OCI-LY1 (cell line): Measurements from ENCODE around the gene PNMA8C.

Source experiments
- H2AFZ ChIP-seq: fragments of 200-600 bp; sonication (generic), shearing (Covaris generic); 2 replicates; pipeline ENCODE4 v1.6.0; 2014; ENCODE audit warnings: antibody characterized with exemption, mild to moderate bottlenecking, low read length
- H3F3A ChIP-seq: fragments of 200-600 bp; sonication (generic), shearing (Covaris generic); 2 replicates; pipeline ENCODE4 v1.6.0; 2014; ENCODE audit warnings: mild to moderate bottlenecking, antibody characterized with exemption, low read length, moderate library complexity; ENCODE audit not compliant: insufficient read depth
- H3K27ac ChIP-seq: fragments of 200-600 bp; sonication (generic); 2 replicates; pipeline ENCODE4 v1.5.1; 2014; ENCODE audit warnings: low read length, mixed run types, mild to moderate bottlenecking, low read depth; ENCODE audit not compliant: poor library complexity, severe bottlenecking
- H3K27me3 ChIP-seq: fragments of 200-600 bp; sonication (generic); 2 replicates; pipeline ENCODE4 v1.6.0; 2014; ENCODE audit warnings: antibody characterized with exemption, mild to moderate bottlenecking, low read length, moderate library complexity; ENCODE audit not compliant: insufficient read depth
- H3K36me3 ChIP-seq: fragments of 200-600 bp; sonication (generic); 2 replicates; pipeline ENCODE4 v1.6.1; 2014; ENCODE audit warnings: mild to moderate bottlenecking, antibody characterized with exemption, low read length, moderate library complexity, mixed read lengths; ENCODE audit not compliant: insufficient read depth
- H3K4me1 ChIP-seq: fragments of 200-600 bp; sonication (generic); 2 replicates; pipeline ENCODE4 v1.5.1; 2014; ENCODE audit warnings: mild to moderate bottlenecking, low read length, moderate library complexity; ENCODE audit not compliant: insufficient read depth, severe bottlenecking
- H3K4me2 ChIP-seq: fragments of 200-600 bp; sonication (generic), shearing (Covaris generic); 2 replicates; pipeline ENCODE4 v1.6.1; 2014; ENCODE audit warnings: low read length
- H3K4me3 ChIP-seq: fragments of 200-600 bp; sonication (generic); 2 replicates; pipeline ENCODE4 v1.5.1; 2014; ENCODE audit warnings: low read length, low read depth, mild to moderate bottlenecking, mixed read lengths; ENCODE audit not compliant: poor library complexity, severe bottlenecking
- H3K79me2 ChIP-seq: fragments of 200-600 bp; shearing (Covaris generic); 2 replicates; pipeline ENCODE4 v1.6.1; 2016; ENCODE audit warnings: mixed run types, low read length, mixed read lengths; ENCODE audit not compliant: insufficient read depth
- H3K9ac ChIP-seq: fragments of 200-600 bp; sonication (generic), shearing (Covaris generic); 2 replicates; pipeline ENCODE4 v1.6.1; 2014; ENCODE audit warnings: mild to moderate bottlenecking, low read length, mixed read lengths
- H3K9me2 ChIP-seq: fragments of 200-600 bp; sonication (generic), shearing (Covaris generic); 2 replicates; pipeline ENCODE4 v1.6.1; 2014; ENCODE audit warnings: low read depth, mild to moderate bottlenecking, low read length, mixed read lengths
- H3K9me3 ChIP-seq: fragments of 200-600 bp; shearing (Covaris generic); 2 replicates; pipeline ENCODE4 v1.6.1; 2014; ENCODE audit warnings: low read length, mixed read lengths
- H4K20me1 ChIP-seq: fragments of 200-600 bp; sonication (generic), shearing (Covaris generic); 2 replicates; pipeline ENCODE4 v1.6.0; 2016; ENCODE audit warnings: mild to moderate bottlenecking, low read length; ENCODE audit not compliant: insufficient read depth
- EZH2 ChIP-seq: fragments of 200-600 bp; sonication (generic), shearing (Covaris generic); IDR thresholded peaks from 2 replicates; pipeline ENCODE4 v1.8.0; 2017; ENCODE audit warnings: borderline replicate concordance, mixed run types, mild to moderate bottlenecking, antibody characterized with exemption, low read length, moderate library complexity, mixed read lengths
- TF ChIP-seq, protein P1 (sequence below): fragments of 200-600 bp; sonication (generic), shearing (Covaris generic); IDR thresholded peaks from 2 replicates; pipeline ENCODE4 v1.5.1; 2017; ENCODE audit warnings: mild to moderate bottlenecking, antibody characterized with exemption, low read length, moderate library complexity, mixed read lengths

The PNMA8C gene

DNA sequence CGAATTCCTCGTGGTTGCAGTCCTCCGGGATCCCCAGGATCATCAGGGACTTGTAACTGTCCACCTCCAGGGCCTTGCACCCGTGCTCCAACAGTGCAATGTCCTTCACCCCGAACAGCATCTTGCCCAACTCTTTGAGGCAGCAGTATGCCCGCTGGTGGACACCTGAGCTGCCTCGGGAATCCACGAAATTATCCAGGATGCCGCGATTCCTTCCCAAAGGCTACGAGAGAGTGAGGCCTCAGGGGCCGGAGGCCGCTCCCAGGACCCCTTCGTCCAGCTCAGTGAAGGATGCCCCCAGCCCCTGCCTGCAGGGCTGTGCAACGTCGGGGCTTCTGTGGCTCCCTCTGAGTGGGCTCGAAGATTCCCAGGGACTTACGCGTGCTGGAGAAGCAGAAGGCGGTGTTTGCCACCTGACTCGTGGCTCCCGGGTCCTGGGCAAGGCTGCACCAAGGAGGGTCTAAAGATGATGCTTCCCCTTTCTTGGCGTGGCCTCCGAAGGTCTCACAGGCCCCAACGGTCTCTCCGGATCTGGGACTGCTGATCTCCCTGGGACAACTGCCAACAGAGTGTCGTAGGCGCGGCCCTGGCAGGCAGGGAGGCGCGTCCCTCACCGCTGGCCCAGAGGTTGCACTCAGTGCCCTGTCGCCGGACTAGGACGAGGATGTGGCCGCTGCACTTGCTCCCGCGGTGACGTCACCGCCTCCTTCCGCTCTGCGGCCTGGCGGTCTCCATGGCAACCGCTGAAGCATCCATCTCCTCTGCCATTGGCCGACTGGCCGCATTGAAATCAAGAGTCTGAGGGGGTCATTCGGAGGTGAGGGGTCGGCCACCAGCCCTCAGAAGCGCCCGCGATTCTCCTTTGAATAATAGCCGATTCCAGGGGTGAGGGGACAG, at the start of gene PNMA8C:
PNMA8C (minus strand) TSS at position 698 of the 897 bp plus-strand sequence; CDS start at position 121, 577 bp downstream.
- Histone ChIP-seq H3K9me3 (no peaks in the 10 kb centered on the region), H3K4me3 (no peak within 1 kb of the TSS), H4K20me1 (no peaks in the 10 kb centered on the region), H3K4me1 (no peaks in the 10 kb centered on the region), H3F3A (no peaks in the 10 kb centered on the region), H3K27me3 (no peaks in the 10 kb centered on the region; the same call in 1 of the 2 replicates), H3K4me2 (no peak within 1 kb of the TSS), H3K9ac (no peak within 1 kb of the TSS), H3K36me3 (no peaks in the 10 kb centered on the region), H2AFZ (no peak within 1 kb of the TSS), H3K79me2 (no peaks in the 10 kb centered on the region), H3K9me2 (no peaks in the 10 kb centered on the region), H3K27ac (no peak within 1 kb of the TSS)
- TF ChIP-seq, protein P1, sequence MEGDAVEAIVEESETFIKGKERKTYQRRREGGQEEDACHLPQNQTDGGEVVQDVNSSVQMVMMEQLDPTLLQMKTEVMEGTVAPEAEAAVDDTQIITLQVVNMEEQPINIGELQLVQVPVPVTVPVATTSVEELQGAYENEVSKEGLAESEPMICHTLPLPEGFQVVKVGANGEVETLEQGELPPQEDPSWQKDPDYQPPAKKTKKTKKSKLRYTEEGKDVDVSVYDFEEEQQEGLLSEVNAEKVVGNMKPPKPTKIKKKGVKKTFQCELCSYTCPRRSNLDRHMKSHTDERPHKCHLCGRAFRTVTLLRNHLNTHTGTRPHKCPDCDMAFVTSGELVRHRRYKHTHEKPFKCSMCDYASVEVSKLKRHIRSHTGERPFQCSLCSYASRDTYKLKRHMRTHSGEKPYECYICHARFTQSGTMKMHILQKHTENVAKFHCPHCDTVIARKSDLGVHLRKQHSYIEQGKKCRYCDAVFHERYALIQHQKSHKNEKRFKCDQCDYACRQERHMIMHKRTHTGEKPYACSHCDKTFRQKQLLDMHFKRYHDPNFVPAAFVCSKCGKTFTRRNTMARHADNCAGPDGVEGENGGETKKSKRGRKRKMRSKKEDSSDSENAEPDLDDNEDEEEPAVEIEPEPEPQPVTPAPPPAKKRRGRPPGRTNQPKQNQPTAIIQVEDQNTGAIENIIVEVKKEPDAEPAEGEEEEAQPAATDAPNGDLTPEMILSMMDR = no peak
- no peak for TF ChIP-seq EZH2

DNA sequence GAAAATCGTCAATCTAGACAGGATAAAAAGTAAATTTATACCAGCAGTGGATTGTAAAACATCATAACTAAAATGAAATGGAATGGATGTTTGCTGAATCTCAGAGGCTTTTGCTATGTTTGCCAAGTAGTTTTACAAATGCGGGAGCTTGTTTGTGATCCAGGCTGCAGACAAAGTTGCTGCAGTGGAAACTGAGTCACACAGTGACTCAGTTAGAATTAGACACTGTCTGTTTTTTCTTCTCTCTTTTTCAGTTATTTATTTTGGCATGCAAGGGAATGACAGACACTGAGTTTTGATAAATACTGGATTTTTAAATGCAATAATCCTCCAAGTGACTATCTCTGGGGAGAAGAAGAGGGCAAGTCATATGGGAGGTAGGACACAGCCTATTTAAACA, 47.2 kb upstream of the PNMA8C start:
- Histone ChIP-seq H3K9me3 (no peaks in the 10 kb centered on the region), H3K27ac (no peak overlapping the region)
- TF ChIP-seq, protein P1 = no peak
- no peak for TF ChIP-seq EZH2

DNA sequence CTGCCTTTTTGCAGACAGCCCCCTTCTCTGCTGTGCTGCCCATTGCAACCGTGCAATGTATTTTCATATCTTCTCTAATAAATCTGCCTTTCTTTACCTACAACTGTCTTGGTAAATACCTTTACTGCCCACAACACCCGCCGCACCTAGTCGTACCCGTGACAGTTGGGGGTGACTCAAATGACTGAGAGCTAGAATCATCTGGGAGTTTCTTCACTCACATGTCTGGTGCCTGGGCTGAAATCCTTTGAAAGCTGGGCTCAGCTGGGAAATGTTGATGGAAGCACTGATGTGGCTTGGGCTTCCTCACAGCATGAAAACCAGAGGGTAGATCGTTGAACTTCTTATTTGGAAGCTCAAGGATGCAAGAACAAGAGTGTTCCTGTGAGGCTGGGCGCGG, 45.5 kb upstream of the PNMA8C start:
- no peaks in the 10 kb centered on the region for H3K79me2 ChIP-seq
- no peaks in the 10 kb centered on the region for H3K36me3 ChIP-seq
- H3K9ac ChIP-seq = no peak overlapping the region
- no peaks in the 10 kb centered on the region for H3F3A ChIP-seq
- no peaks in the 10 kb centered on the region for H3K4me1 ChIP-seq
- no peaks in the 10 kb centered on the region for H3K9me3 ChIP-seq
- H3K27ac ChIP-seq = no peak overlapping the region
- H3K4me2 ChIP-seq = no peak overlapping the region
- H3K9me2 ChIP-seq = no peaks in the 10 kb centered on the region
- H4K20me1 ChIP-seq = no peaks in the 10 kb centered on the region
- no peak overlapping the region for H3K4me3 ChIP-seq
- peaks cover 11% of the 10 kb centered on the region; the same call in 1 of the 2 replicates for H3K27me3 ChIP-seq
- TF ChIP-seq EZH2 = no peak
- TF ChIP-seq, protein P1 = no peak
- H2AFZ ChIP-seq = no peak overlapping the region

More for the DNA sequence above, 47.2 kb upstream of the PNMA8C start:
- Histone ChIP-seq H3K4me1 (no peaks in the 10 kb centered on the region), H3K9me2 (no peaks in the 10 kb centered on the region), H4K20me1 (no peaks in the 10 kb centered on the region), H3K4me3 (no peak overlapping the region), H3F3A (no peaks in the 10 kb centered on the region), H3K27me3 (peaks cover 5% of the 10 kb centered on the region; the same call in 1 of the 2 replicates), H3K4me2 (no peak overlapping the region), H3K79me2 (no peaks in the 10 kb centered on the region), H3K36me3 (no peaks in the 10 kb centered on the region), H2AFZ (no peak overlapping the region), H3K9ac (no peak overlapping the region)
